Heart right ventricle (tissue), 16 donors: ENCODE measurements around the gene CNTN4. TPM values are rescaled to one million over a fixed set of nuclear protein-coding genes. Genes with fewer than 3 reads are reported as not detected.

Experiments used
- ATAC-seq, 8 donors: fragments of 200-7000 bp; cut with Tn5 transposase; one replicate each; pipeline ENCODE4 v1.9.1; 2020; ENCODE audit warnings: mild to moderate bottlenecking in 8 of 8, moderate library complexity in 8 of 8, moderate number of reproducible peaks in 1 of 8
- DNase-seq, 2 donors: peaks; one replicate each; pipeline ENCODE4 v3.0.0-alpha.2; 2020
- H3K27ac ChIP-seq, 10 donors: fragments of 200-600 bp; sonication (generic) in 2 of 10; one replicate each; pipeline versions ENCODE4 v1.5.0 to v1.8.0; 2020 to 2022; ENCODE audit warnings: mild to moderate bottlenecking in 3 of 10
- H3K27me3 ChIP-seq, 7 donors: fragments of 200-600 bp; one replicate each; pipeline ENCODE4 v1.8.0; 2021 to 2022; ENCODE audit warnings: mild to moderate bottlenecking in 2 of 7
- H3K36me3 ChIP-seq, 9 donors: fragments of 200-600 bp; sonication (generic) in 1 of 9; one replicate each; pipeline versions ENCODE4 v1.5.0 to v1.8.0; 2020 to 2022; ENCODE audit warnings: mild to moderate bottlenecking in 2 of 9
- H3K4me1 ChIP-seq, 9 donors: fragments of 200-600 bp; sonication (generic) in 1 of 9; one replicate each; pipeline versions ENCODE4 v1.5.0 to v1.8.0; 2020 to 2022; ENCODE audit warnings: mild to moderate bottlenecking in 4 of 9
- H3K4me3 ChIP-seq, 10 donors: fragments of 200-600 bp; sonication (generic) in 2 of 10; one replicate each; pipeline versions ENCODE4 v1.5.0 to v1.8.0; 2020 to 2022; ENCODE audit warnings: mild to moderate bottlenecking in 7 of 10, moderate library complexity in 2 of 10
- H3K9me3 ChIP-seq, 11 donors: fragments of 200-600 bp in 10 of 11; sonication (generic) in 2 of 11; one replicate each; pipeline versions ENCODE4 v1.5.0 to v1.8.0; 2013 to 2022; ENCODE audit warnings: mild to moderate bottlenecking in 2 of 11, control low read depth in 1 of 11, moderate library complexity in 1 of 11
- WGBS, 2 donors: extraction: QIAGEN DNeasy Blood & Tissue Kit; methylation state at CpG; one replicate each; pipeline ENCODE4 v1.1.7; 2013; ENCODE audit warnings: inconsistent platforms in 1 of 2; 5-methylcytosine and 5-hydroxymethylcytosine counted together
- intact Hi-C, 10 donors: fragments of 100-400 bp; cut with DNase I; formaldehyde crosslinking; loops; one replicate each; pipeline versions ENCODE4 v1.11.1 to v1.14.2; 2022
- polyA plus RNA-seq, 2 donors: library from polyadenylated mRNA; stranded (reverse); fragments of 200-250 nt; gene quantifications; one replicate each; pipeline ENCODE4 v1.2.3, GENCODE V29; 2013
- total RNA-seq, 10 donors: library from RNA; stranded (reverse); fragmentation: NEBNext Ultra II Directional in 3 of 10; extraction: Animal tissue kit (Norgen Biotek cat#: 25700) in 3 of 10; gene quantifications; one replicate each; pipeline versions ENCODE4 v1.2.1 to v1.2.4, GENCODE V29; 2021 to 2023
- TF ChIP-seq, protein P1 (sequence below), 9 donors: fragments of 200-600 bp; sonication (generic) in 2 of 9; IDR thresholded peaks; one replicate each; pipeline versions ENCODE4 v1.5.0 to v1.8.0; 2021 to 2022; ENCODE audit warnings: antibody characterized with exemption in 9 of 9, mild to moderate bottlenecking in 5 of 9, moderate library complexity in 1 of 9
- donor health status: Arrhythmogenic right ventricular cardiomyopathy.
- donor health status: ischemic (EF 13 %, LVEDD 7.1; RV severe dilation, severe dysfunction).
- donor health status: healthy with polysubstance abuse.
- donor health status: DM: no; HTN: yes; CAD: no.
- donor health status: DM: no; HTN: no; CAD: no.
- donor health status: ischemic (EF 25% LVEDD 6.9; RV normal size, moderate dysfunction).
- donor health status: ischemic (EF 25% LVEDD 5.7; RV mildly dilated, moderate dysfunction).
- donor health status: healthy.
- donor health status: DM: yes; HTN: yes; CAD: no.
- donor health status: Ischemic cardiomyopathy.
- donor health status: ischemic (EF 35%, LVEDD 5.7; RV mildly dilated, moderate dysfunction).
- donor health status: nonischemic (EF 11% LVEDD 7.7; RV severe dilation, severe dysfunction).
- donor health status: DM: yes; HTN: yes; CAD: no.
- donor health status: PGD.
- donor health status: ischemic (EF 29% LVEDD 5.4; RV normal size, mild dysfunction).
- donor health status: nonischemic (EF 23%, LVEDD 6.1; RV moderate dilation, normal function).

The CNTN4 gene
- total and polyA plus RNA-seq, 12 donors = 0.48 to 4.7 (median 2.5) TPM

DNA sequence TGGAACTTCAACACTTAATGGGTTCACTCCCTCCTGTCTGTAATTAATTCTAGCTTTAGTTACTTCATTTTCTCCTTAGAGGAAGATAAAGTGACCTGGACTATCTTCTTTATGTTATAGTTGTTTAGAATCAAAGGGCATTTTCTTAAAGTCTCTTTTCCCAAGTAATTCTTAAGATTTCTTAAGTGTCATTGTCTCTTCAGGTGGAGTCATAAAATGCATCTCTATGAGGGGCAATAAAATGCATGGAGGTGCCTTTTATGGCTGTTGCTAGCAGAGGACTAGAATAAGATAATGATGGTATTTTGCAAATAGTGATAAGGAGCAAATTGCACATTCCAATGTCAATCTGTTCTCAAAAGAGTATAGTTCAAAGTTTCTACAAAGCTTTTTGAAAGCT lies 34.5 kb downstream of the CNTN4 start:
- DNase-seq (no peak), ATAC-seq (no peak)
- Histone ChIP-seq H3K36me3 (no peaks in the 10 kb centered on the region), H3K4me3 (no peak overlapping the region), H3K27me3 (no peaks in the 10 kb centered on the region), H3K9me3 (no peaks in the 10 kb centered on the region), H3K4me1 (no peaks in the 10 kb centered on the region), H3K27ac (no peak overlapping the region)
- TF ChIP-seq, protein P1, sequence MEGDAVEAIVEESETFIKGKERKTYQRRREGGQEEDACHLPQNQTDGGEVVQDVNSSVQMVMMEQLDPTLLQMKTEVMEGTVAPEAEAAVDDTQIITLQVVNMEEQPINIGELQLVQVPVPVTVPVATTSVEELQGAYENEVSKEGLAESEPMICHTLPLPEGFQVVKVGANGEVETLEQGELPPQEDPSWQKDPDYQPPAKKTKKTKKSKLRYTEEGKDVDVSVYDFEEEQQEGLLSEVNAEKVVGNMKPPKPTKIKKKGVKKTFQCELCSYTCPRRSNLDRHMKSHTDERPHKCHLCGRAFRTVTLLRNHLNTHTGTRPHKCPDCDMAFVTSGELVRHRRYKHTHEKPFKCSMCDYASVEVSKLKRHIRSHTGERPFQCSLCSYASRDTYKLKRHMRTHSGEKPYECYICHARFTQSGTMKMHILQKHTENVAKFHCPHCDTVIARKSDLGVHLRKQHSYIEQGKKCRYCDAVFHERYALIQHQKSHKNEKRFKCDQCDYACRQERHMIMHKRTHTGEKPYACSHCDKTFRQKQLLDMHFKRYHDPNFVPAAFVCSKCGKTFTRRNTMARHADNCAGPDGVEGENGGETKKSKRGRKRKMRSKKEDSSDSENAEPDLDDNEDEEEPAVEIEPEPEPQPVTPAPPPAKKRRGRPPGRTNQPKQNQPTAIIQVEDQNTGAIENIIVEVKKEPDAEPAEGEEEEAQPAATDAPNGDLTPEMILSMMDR (IDR thresholded peaks at IDR 0.05) = no peak
- intact Hi-C loops = no loop called here

DNA sequence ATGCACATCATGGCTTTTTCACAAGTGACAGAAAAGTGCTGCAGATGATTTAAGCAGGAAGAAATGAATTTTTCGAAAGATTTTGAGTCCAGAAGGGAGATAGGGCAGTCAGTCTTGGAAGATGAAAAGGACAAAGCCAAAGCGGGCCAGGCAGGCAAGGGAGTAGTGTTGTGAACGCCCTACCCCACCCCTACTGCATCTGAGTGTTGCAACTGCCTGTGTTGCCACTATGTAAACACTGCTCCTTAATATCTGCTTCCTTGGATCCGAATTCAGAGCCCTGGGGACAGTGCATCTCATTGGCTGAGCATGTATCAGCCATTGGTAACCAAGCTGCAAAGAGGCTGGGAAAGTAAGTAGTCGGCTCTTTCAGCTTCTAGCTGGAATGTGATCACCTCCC lies 39.0 kb downstream of the CNTN4 start:
- TF ChIP-seq, protein P1 (IDR thresholded peaks at IDR 0.05) = no peak
- Histone ChIP-seq H3K36me3 (no peaks in the 10 kb centered on the region), H3K27ac (no peak overlapping the region), H3K4me1 (no peaks in the 10 kb centered on the region), H3K9me3 (peaks cover 0 to 5% (median 0%) of the 10 kb centered on the region in 11 donors), H3K4me3 (no peak overlapping the region), H3K27me3 (no peaks in the 10 kb centered on the region)
- ATAC-seq (no peak), DNase-seq (no peak)
- intact Hi-C loops = no loop called here
- 74 to 78% methylated on average over 5 of the region's 5 CpGs for WGBS, 2 donors

DNA sequence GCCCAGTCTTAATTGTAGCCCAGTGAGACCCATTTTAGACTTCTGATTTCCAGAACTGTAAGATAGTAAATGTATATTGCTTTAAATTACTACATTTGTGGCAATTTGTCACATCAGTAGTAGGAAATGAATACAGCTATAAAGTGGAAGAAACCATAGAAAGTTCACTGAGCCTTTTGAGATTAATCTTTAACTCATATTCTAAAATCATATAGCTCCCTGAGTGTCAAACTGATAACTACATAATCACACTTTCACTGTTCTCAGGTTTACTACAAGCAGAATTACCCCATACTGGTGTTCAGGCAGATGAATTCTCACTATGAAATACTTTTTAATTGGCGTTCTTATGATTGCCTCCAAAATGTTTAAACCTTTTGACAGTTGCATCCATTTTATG lies 42.8 kb downstream of the CNTN4 start:
- intact Hi-C loops = no loop called here
- 88 to 92% methylated on average over 1 of the region's 1 CpG for WGBS, 2 donors

DNA sequence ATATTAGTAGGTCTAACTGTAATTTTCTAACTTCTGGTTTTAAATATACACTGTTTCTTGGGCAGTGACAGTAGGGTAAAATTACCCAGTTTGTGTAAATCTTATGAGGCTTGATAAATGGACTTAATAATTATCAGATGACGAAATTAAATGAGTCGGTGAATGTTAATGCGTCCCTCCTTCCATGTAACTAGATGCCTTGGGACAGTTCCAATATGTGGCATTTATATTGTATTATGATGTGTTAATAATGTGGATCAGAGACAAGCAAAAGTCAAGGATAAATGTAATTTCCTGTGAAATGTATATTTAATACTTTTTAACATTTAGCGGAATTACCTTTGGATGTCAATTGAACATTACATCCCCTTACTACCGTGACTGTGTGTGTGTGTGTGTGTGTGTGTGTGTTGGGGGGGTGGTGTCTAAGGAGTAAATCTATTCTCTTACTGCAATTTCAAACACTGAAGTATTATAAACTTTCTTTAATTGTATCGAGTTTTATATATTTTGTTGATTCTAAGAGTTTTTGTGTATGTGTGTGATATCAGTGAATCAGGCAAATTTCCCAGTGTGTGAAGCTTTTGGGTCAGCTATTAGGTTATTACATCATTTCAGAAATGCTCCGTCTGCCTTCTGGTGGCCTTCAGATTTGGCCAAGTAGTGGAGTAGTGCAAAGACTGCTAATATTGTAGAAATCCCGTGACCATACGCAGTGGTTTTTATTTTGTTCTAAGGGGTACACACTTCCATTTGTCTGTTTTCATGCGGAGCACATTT lies 50.1 kb downstream of the CNTN4 start:
- Histone ChIP-seq H3K27me3 (no peaks in the 10 kb centered on the region), H3K4me1 (no peaks in the 10 kb centered on the region), H3K27ac (no peak overlapping the region), H3K36me3 (no peaks in the 10 kb centered on the region), H3K4me3 (no peak overlapping the region), H3K9me3 (no peaks in the 10 kb centered on the region)
- intact Hi-C loops = no loop called here
- DNase-seq (no peak), ATAC-seq (no peak)
- 86 to 90% methylated on average over 10 of the region's 10 CpGs for WGBS, 2 donors
- TF ChIP-seq, protein P1 (IDR thresholded peaks at IDR 0.05) = no peak

More for the DNA sequence above, 42.8 kb downstream of the CNTN4 start:
- no peak overlapping the region for H3K4me3 ChIP-seq
- H3K27ac ChIP-seq = no peak overlapping the region
- H3K36me3 ChIP-seq = no peaks in the 10 kb centered on the region
- ATAC-seq (no peak), DNase-seq (no peak)
- peaks cover 0 to 5% (median 0%) of the 10 kb centered on the region in 11 donors for H3K9me3 ChIP-seq
- TF ChIP-seq, protein P1 (IDR thresholded peaks at IDR 0.05) = no peak
- H3K4me1 ChIP-seq = no peaks in the 10 kb centered on the region
- no peaks in the 10 kb centered on the region for H3K27me3 ChIP-seq
